ENCODE results near the gene CMTM7. TPM values are rescaled to one million over a fixed set of nuclear protein-coding genes. Genes with fewer than 3 reads are reported as not detected.

Gene CMTM7
- total RNA-seq, 3 donors from 2014 or later (not counting 1 experiment from before 2014, with no cell fraction given): 4.1 to 16.7 (median 12.8) TPM

DNA sequence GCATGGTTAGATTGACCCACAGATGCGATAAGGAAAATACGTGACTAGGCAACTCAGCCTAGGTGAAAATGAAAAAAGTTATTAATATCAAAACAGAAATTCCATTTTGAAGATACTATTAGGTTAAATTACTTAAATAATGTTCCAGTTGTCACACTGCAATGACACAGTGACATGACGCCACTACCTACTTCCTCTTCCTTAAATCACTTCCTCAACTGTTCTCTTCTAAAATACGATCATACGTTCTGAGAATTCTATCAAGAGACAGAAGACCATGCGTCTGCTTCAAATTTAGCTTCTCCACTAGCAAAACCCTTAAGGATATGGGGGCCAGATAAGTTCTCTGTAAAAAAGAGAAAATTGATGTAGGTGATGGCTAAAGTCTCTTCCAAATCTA lies 92.8 kb downstream of the CMTM7 start:
- intact Hi-C loops (cut with micrococcal nuclease): no loop called here
- DNase-seq (no peak), ATAC-seq (peak in 1 of 3 donors; percentile 54)
- peak overlapping the region; percentile 84 for H3K27ac ChIP-seq (ENCODE audit: low read length)
- H3K27me3 Mint-ChIP-seq (ENCODE audit: low read depth in 2 of 2): no peaks in the 10 kb centered on the region
- TF ChIP-seq, protein P1, sequence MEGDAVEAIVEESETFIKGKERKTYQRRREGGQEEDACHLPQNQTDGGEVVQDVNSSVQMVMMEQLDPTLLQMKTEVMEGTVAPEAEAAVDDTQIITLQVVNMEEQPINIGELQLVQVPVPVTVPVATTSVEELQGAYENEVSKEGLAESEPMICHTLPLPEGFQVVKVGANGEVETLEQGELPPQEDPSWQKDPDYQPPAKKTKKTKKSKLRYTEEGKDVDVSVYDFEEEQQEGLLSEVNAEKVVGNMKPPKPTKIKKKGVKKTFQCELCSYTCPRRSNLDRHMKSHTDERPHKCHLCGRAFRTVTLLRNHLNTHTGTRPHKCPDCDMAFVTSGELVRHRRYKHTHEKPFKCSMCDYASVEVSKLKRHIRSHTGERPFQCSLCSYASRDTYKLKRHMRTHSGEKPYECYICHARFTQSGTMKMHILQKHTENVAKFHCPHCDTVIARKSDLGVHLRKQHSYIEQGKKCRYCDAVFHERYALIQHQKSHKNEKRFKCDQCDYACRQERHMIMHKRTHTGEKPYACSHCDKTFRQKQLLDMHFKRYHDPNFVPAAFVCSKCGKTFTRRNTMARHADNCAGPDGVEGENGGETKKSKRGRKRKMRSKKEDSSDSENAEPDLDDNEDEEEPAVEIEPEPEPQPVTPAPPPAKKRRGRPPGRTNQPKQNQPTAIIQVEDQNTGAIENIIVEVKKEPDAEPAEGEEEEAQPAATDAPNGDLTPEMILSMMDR (IDR thresholded peaks at IDR 0.05): no peak
- peaks cover 9 to 26% of the 10 kb centered on the region in 2 donors for H3K4me1 Mint-ChIP-seq
- H3K9me3 Mint-ChIP-seq: no peaks in the 10 kb centered on the region
- no peaks in the 10 kb centered on the region for H3K27me3 ChIP-seq (ENCODE audit: control insufficient read depth, insufficient read depth, low read length)
- no peaks in the 10 kb centered on the region for H3K9me3 ChIP-seq (ENCODE audit: control insufficient read depth, insufficient read depth, low read length)
- WGBS (ENCODE audit: insufficient coverage): 38% methylated on average over 3 of the region's 6 CpGs
- no peaks in the 10 kb centered on the region for H3K36me3 Mint-ChIP-seq
- H3K4me3 ChIP-seq (ENCODE audit: low read length): no peak overlapping the region
- peak overlapping the region; percentile 2 to 70 for H3K27ac Mint-ChIP-seq
- H3K36me3 ChIP-seq (ENCODE audit: control insufficient read depth, insufficient read depth, low read length): peaks cover 63% of the 10 kb centered on the region
- no peak overlapping the region for H3K4me3 Mint-ChIP-seq
- H3K4me1 ChIP-seq (ENCODE audit: control insufficient read depth, insufficient read depth, low read length): no peaks in the 10 kb centered on the region

DNA sequence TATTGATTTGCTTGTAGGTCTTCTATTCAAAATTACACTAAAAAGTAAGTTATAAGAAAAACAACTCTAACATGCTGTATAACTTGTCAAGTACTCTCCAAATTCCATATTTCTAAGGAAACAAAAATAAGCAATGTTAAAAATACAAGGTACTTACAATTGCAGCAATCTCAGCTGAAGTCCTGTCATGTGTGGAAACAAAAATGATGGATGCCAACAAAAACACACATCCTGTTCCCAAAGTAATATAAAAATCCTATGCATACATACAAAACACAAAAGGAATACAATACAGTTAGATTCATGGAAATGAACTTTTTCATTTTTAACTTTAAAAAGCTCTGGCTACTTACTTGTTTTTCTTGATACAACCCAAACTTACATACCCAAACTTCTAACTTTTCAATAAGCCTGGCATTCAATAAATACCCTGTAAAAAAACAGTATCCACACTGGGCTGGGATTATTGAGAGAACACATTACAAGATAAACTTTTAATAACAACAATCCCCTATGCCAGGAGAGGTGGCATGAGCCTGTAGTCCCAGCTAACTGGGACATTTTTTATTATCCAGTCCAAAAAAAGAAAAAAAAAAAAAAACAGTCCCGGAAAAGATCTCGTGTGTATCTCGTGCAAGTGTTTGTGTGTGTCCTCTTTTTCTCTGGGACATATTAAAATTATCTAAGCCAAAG lies 96.3 kb downstream of the CMTM7 start:
- Mint-ChIP-seq H3K9me3 (no peaks in the 10 kb centered on the region), H3K27ac (no peak overlapping the region), H3K36me3 (no peaks in the 10 kb centered on the region), H3K4me1 (peaks cover 9 to 13% of the 10 kb centered on the region in 2 donors), H3K4me3 (no peak overlapping the region), H3K27me3 (ENCODE audit: low read depth in 2 of 2) (no peaks in the 10 kb centered on the region)
- no peak overlapping the region for H3K4me3 ChIP-seq (ENCODE audit: low read length)
- intact Hi-C loops (cut with micrococcal nuclease): no loop called here
- WGBS (ENCODE audit: insufficient coverage): 79% methylated on average over 3 of the region's 3 CpGs
- no peaks in the 10 kb centered on the region for H3K27me3 ChIP-seq (ENCODE audit: control insufficient read depth, insufficient read depth, low read length)
- H3K27ac ChIP-seq (ENCODE audit: low read length): no peak overlapping the region
- peaks cover 56% of the 10 kb centered on the region for H3K36me3 ChIP-seq (ENCODE audit: control insufficient read depth, insufficient read depth, low read length)
- ATAC-seq: no peak
- TF ChIP-seq, protein P1 (IDR thresholded peaks at IDR 0.05): no peak
- no peak for DNase-seq
- no peaks in the 10 kb centered on the region for H3K4me1 ChIP-seq (ENCODE audit: control insufficient read depth, insufficient read depth, low read length)
- no peaks in the 10 kb centered on the region for H3K9me3 ChIP-seq (ENCODE audit: control insufficient read depth, insufficient read depth, low read length)

DNA sequence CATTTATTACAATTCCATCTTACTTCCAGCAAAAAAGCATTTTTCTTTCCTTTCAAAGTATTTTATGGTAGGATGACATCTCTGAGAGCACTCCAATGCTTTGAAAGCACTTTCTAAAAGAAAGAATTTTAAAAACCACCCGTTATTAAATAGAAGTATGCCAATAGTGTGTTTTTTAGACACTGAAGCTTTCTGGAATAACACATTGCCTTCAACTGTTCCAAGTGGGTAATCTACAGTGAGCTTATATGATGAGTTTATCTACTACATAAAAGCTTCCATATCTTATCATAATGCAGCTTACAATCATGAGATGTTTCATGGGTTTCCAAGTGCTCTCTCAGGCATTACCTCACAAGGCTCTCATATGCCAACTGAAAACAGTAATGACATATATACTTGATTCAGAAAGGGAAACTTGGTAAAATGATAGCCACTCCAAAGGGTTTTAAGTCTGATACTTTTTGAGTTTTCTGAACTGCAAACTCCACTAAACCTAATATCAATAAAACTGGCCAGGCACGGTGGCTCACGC lies 96.9 kb downstream of the CMTM7 start:
- Histone ChIP-seq H3K9me3 (ENCODE audit: control insufficient read depth, insufficient read depth, low read length) (no peaks in the 10 kb centered on the region), H3K36me3 (ENCODE audit: control insufficient read depth, insufficient read depth, low read length) (peaks cover 52% of the 10 kb centered on the region), H3K27ac (ENCODE audit: low read length) (no peak overlapping the region), H3K27me3 (ENCODE audit: control insufficient read depth, insufficient read depth, low read length) (no peaks in the 10 kb centered on the region), H3K4me3 (ENCODE audit: low read length) (no peak overlapping the region), H3K4me1 (ENCODE audit: control insufficient read depth, insufficient read depth, low read length) (no peaks in the 10 kb centered on the region)
- Mint-ChIP-seq H3K9me3 (no peaks in the 10 kb centered on the region), H3K36me3 (no peaks in the 10 kb centered on the region), H3K4me1 (peaks cover 9 to 13% of the 10 kb centered on the region in 2 donors), H3K27ac (no peak overlapping the region), H3K27me3 (ENCODE audit: low read depth in 2 of 2) (no peaks in the 10 kb centered on the region), H3K4me3 (no peak overlapping the region)
- 100% methylated on average over 2 of the region's 3 CpGs for WGBS (ENCODE audit: insufficient coverage)
- ATAC-seq (no peak), DNase-seq (no peak)
- intact Hi-C loops (cut with micrococcal nuclease): no loop called here
- TF ChIP-seq, protein P1 (IDR thresholded peaks at IDR 0.05): no peak

Data from natural killer cell (primary cell).